Chondrocyte (in vitro differentiated cells): ENCODE measurements around the gene CDK17. TPM values are rescaled to one million over a fixed set of nuclear protein-coding genes. Genes with fewer than 3 reads are reported as not detected.

Experiments
- DNase-seq: peaks from one replicate; pipeline ENCODE4 v3.0.0; 2021; ENCODE audit warnings: mixed read lengths, low spot score
- H3K27ac Mint-ChIP-seq: one replicate; pipeline ENCODE4 v1.8.0; 2021; ENCODE audit warnings: mild to moderate bottlenecking, moderate library complexity, mixed read lengths; ENCODE audit not compliant: unreplicated experiment
- H3K27me3 Mint-ChIP-seq: 2 replicates; pipeline ENCODE4 v1.8.0; 2021; ENCODE audit warnings: low read depth, mixed read lengths
- H3K36me3 Mint-ChIP-seq: 2 replicates; pipeline ENCODE4 v1.8.0; 2021; ENCODE audit warnings: low read depth, mixed read lengths
- H3K4me1 Mint-ChIP-seq: 2 replicates; pipeline ENCODE4 v1.8.0; 2021; ENCODE audit warnings: low read depth, mild to moderate bottlenecking, mixed read lengths
- H3K4me3 Mint-ChIP-seq: one replicate; pipeline ENCODE4 v1.8.0; 2021; ENCODE audit warnings: mild to moderate bottlenecking, moderate library complexity, mixed read lengths; ENCODE audit not compliant: unreplicated experiment
- H3K9me3 Mint-ChIP-seq: 2 replicates; pipeline ENCODE4 v1.8.0; 2021; ENCODE audit warnings: low read depth, mixed read lengths
- CTCF ChIP-seq: fragments of 200-600 bp; sonication (generic); IDR thresholded peaks from 2 replicates; pipeline ENCODE4 v1.5.0; 2021; ENCODE audit warnings: antibody characterized with exemption, mild to moderate bottlenecking, moderate library complexity
- total RNA-seq: library from RNA; stranded (reverse); gene quantifications from 3 replicates; pipeline ENCODE4 v1.2.1, GENCODE V29; 2021

Gene CDK17
- total RNA-seq, 1 donor from 2014 or later: 28.5 TPM

- no peak for DNase-seq
- TF ChIP-seq CTCF: no peak
- no peaks in the 10 kb centered on the region for H3K27me3 Mint-ChIP-seq
- peaks cover 7% of the 10 kb centered on the region for H3K36me3 Mint-ChIP-seq
- no peak overlapping the region for H3K4me3 Mint-ChIP-seq
- H3K9me3 Mint-ChIP-seq: peaks cover 20% of the 10 kb centered on the region
- H3K27ac Mint-ChIP-seq: peak overlapping the region; percentile 4
- peaks cover 17% of the 10 kb centered on the region for H3K4me1 Mint-ChIP-seq
These were observed 61.3 kb downstream of the CDK17 start for GRCh38 chr12:96338852-96339471.

GRCh38 chr12:96337953-96338352, 62.3 kb downstream of the CDK17 start:
- DNase-seq: no peak
- H3K36me3 Mint-ChIP-seq: peaks cover 4% of the 10 kb centered on the region
- peaks cover 17% of the 10 kb centered on the region for H3K4me1 Mint-ChIP-seq
- no peak overlapping the region for H3K4me3 Mint-ChIP-seq
- H3K9me3 Mint-ChIP-seq: peaks cover 11% of the 10 kb centered on the region
- no peak for TF ChIP-seq CTCF
- no peaks in the 10 kb centered on the region for H3K27me3 Mint-ChIP-seq
- H3K27ac Mint-ChIP-seq: no peak overlapping the region

- no peak overlapping the region for H3K27ac Mint-ChIP-seq
- no peak for DNase-seq
- peaks cover 11% of the 10 kb centered on the region for H3K9me3 Mint-ChIP-seq
- no peak overlapping the region for H3K4me3 Mint-ChIP-seq
- H3K4me1 Mint-ChIP-seq: peaks cover 15% of the 10 kb centered on the region
- H3K27me3 Mint-ChIP-seq: no peaks in the 10 kb centered on the region
- no peak for TF ChIP-seq CTCF
- peaks cover 4% of the 10 kb centered on the region for H3K36me3 Mint-ChIP-seq
These were observed 63.8 kb downstream of the CDK17 start for GRCh38 chr12:96336489-96336888.

- DNase-seq: no peak
- Mint-ChIP-seq H3K4me3 (no peak overlapping the region), H3K9me3 (peaks cover 11% of the 10 kb centered on the region), H3K36me3 (peaks cover 4% of the 10 kb centered on the region), H3K4me1 (peaks cover 7% of the 10 kb centered on the region), H3K27ac (no peak overlapping the region), H3K27me3 (no peaks in the 10 kb centered on the region)
- no peak for TF ChIP-seq CTCF
These were observed 65.0 kb downstream of the CDK17 start for GRCh38 chr12:96335270-96335669.

- H3K4me1 Mint-ChIP-seq: peaks cover 7% of the 10 kb centered on the region
- no peak for DNase-seq
- TF ChIP-seq CTCF: no peak
- H3K4me3 Mint-ChIP-seq: no peak overlapping the region
- no peaks in the 10 kb centered on the region for H3K27me3 Mint-ChIP-seq
- H3K36me3 Mint-ChIP-seq: peaks cover 4% of the 10 kb centered on the region
- no peak overlapping the region for H3K27ac Mint-ChIP-seq
- H3K9me3 Mint-ChIP-seq: peaks cover 11% of the 10 kb centered on the region
These were observed 65.7 kb downstream of the CDK17 start for GRCh38 chr12:96334502-96334901.
